ELR (cell line): ENCODE measurements around the gene TAF4.

Experiments
- DNase-seq: peaks from one replicate; pipeline ENCODE4 v3.0.0-alpha.2; 2015; ENCODE audit warnings: low read depth

The TAF4 gene

GRCh38 chr20:61929971-61930666, 135.6 kb downstream of the TAF4 start:
- no peak for DNase-seq

DNA sequence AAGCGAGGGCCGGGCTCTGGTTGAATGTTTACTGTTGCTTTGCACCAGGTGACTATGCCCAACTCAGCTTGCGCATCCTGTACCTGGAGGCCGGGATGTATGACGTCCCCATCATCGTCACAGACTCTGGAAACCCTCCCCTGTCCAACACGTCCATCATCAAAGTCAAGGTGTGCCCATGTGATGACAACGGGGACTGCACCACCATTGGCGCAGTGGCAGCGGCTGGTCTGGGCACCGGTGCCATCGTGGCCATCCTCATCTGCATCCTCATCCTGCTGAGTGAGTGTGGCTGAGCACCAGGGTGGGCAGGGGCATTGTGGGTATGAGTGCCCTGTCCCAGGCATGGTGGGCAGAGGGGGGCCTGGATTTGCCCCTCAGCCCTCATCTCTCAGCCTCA, 136.1 kb downstream of the TAF4 start:
- no peak for DNase-seq

- no peak for DNase-seq
Measured at GRCh38 chr20:61927826-61928541, 137.7 kb downstream of the TAF4 start.

- DNase-seq, result no peak
Measured at GRCh38 chr20:61927193-61927825, 138.4 kb downstream of the TAF4 start.

GRCh38 chr20:61926796-61927192, 138.9 kb downstream of the TAF4 start:
- DNase-seq, result no peak

DNA sequence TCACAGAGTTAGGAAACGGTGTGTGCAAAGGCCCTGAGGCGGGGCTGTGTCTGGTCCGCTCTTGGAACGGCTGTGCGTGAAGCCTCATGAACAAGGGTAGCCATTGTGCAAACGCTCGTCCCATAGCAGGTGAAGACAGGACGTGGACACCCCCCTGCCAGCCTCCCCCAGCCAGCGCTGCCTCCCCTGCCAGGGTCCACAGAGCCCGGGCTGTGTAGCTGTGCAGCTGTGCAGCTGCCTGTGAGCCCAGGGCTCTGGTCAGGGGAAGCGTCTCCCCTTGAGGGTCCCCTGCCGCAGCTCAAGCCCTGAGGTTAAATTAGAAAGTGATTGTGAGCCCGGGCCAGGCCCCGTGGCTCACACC, 139.4 kb downstream of the TAF4 start:
- DNase-seq, result no peak

DNA sequence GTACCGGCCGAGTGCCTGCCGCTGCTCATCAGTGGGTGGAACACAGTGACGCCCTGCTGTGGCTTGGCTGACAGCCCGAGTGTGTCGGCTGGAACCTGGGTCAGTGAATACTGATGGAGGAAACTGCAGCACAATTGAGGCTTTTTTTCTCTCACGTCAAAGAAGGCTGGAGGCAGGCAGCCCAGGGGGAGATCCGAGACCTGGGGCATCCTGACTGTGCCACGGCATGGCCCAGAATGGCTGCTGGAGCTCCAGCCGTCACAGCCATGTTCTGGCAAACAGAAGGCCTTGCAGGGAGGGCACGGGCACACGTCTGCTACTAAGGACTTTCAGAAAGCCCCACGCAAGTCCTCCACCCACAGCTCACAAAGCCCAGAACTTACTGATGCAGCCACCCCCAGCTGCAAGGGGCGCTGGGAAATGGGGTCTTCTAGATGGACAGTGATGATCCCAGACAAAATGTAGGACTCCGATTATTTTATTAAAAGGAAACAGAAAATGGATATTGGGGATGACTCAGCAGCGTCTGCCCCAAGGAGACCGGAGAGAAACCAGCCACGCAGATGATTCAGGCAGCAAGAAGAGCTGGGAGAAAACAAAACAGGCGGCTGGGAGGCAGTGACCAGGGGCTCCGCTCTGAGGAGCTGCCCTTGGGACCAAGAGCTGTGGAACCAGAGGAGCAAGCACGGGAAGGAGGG, 140.0 kb downstream of the TAF4 start:
- peak; percentile 72 for DNase-seq

DNA sequence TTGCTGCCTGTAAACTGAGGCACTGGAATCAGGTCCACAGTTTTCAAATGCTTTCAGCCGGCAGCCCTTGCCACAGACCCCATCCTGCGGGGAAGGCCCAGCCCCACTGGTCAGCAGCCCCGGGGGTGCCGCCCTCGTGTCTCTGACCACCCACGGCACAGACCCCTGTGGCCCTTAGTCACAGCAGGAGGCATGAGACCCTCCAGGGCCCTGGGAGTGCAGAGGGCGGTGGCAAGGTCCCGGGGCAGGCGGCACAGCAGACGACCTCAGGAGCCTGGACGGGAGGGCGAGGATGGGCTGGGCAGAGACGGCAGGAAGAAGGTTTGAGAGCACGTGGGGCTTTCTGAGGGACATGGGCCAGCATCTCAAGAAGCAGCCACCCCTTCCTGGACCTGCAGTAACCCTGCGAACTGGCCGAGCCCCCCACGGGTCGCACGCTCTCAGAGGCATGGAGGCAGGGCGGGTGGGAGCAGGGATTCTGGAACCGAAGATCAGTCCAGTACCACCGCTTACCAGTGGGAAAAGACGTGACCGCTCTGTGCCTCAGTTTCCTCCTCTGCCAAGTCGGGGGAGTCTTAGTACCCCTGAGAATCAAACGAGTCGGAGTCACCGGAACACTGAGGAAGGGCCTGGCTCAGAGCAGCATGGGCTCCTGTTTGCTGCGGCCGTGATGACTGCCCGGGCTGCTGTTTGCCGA, 140.7 kb downstream of the TAF4 start:
- no peak for DNase-seq
